Suppressor macrophage (primary cell): Measurements from ENCODE around the gene EFNA1.

Source experiments
- DNase-seq, 4 experiments: peaks; one replicate each; pipeline ENCODE4 v3.0.0-alpha.2; 2020 to 2022

The EFNA1 gene

GRCh38 chr1:155175927-155176371, 48.3 kb downstream of the EFNA1 start:
- peak in 3 of 4 experiments; percentile 31 to 54 (median 41) for DNase-seq

GRCh38 chr1:155176544-155177071, 48.9 kb downstream of the EFNA1 start:
- DNase-seq, result peak; percentile 87 to 92 (median 91)

GRCh38 chr1:155177192-155177917, 49.7 kb downstream of the EFNA1 start:
- no peak for DNase-seq

- DNase-seq, result no peak
Measured at GRCh38 chr1:155177918-155178281, 50.2 kb downstream of the EFNA1 start.

- peak; percentile 57 to 82 (median 74) for DNase-seq
Measured at GRCh38 chr1:155178441-155179111, 50.9 kb downstream of the EFNA1 start.

- no peak for DNase-seq
Measured at GRCh38 chr1:155179112-155180031, 51.7 kb downstream of the EFNA1 start.

GRCh38 chr1:155181371-155182051, 53.8 kb downstream of the EFNA1 start:
- no peak for DNase-seq

GRCh38 chr1:155182052-155182550, 54.4 kb downstream of the EFNA1 start:
- DNase-seq, result no peak

- no peak for DNase-seq
Measured at GRCh38 chr1:155183775-155184221, 56.1 kb downstream of the EFNA1 start.

GRCh38 chr1:155184351-155184811, 56.7 kb downstream of the EFNA1 start:
- DNase-seq, result no peak
